ENCODE measurements around the gene OR51S1.
"Not testable (repeated sequence)": the region's sequence is repeated elsewhere in the genome, so short reads cannot be mapped to it uniquely, and the experiment has no call there.

OR51S1 gene

DNA sequence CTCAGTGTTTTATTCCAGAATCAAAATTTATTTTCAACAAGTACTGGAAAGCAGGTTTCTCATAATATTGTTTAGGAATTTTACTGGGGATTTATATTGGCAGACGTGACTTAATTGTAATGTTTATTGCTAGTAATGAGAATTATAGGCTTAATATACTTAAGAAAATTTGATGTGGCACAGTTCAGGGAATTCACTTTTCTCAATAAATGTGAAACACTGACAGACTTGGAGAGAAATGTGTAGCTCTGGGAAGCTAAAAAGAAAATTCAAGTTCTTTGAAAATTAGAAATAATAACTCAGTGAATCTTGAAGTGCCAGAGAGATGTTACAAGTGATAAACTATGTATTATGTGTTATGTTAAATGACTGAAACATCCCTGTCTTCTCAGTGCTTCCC, 28.0 kb downstream of the OR51S1 start, which contains the start of gene OR51F2:
Gene OR51F2, plus strand, starts transcription at position 301 of the 400 bp plus-strand sequence. CDS start 101 bp downstream, outside the sequence.
- no peaks in the 10 kb centered on the region for H4K20me1 ChIP-seq
- no peak within 1 kb of the TSS for H3K4me3 ChIP-seq
- H3K36me3 ChIP-seq, result no peaks in the 10 kb centered on the region
- H3K4me2 ChIP-seq, result no peak within 1 kb of the TSS
- H3K9me3 ChIP-seq (replicated peaks in 1 of 11), result no peaks in the 10 kb centered on the region
- no peak for TF ChIP-seq Cebpa-rat (IDR thresholded peaks at IDR 0.05)
- H3K27ac ChIP-seq, result no peak within 1 kb of the TSS
- H3K9ac ChIP-seq, result no peak within 1 kb of the TSS
- no peaks in the 10 kb centered on the region for H3K27me3 ChIP-seq
- no peaks in the 10 kb centered on the region for H3K4me1 ChIP-seq

- Histone ChIP-seq H3K4me3 (no peak overlapping the region), H3K36me3 (no peaks in the 10 kb centered on the region), H3K9ac (no peak overlapping the region), H3K4me2 (no peak overlapping the region), H3K4me1 (no peaks in the 10 kb centered on the region), H3K27me3 (no peaks in the 10 kb centered on the region), H4K20me1 (no peaks in the 10 kb centered on the region), H3K9me3 (replicated peaks in 1 of 11) (no peaks in the 10 kb centered on the region), H3K27ac (no peak overlapping the region)
- no peak for TF ChIP-seq Cebpa-rat (IDR thresholded peaks at IDR 0.05)
Measured at GRCh38 chr11:4809246-4809645, 39.8 kb downstream of the OR51S1 start.

GRCh38 chr11:4808476-4808875, 40.5 kb downstream of the OR51S1 start:
- no peak overlapping the region for H3K4me3 ChIP-seq
- no peaks in the 10 kb centered on the region for H3K4me1 ChIP-seq
- no peaks in the 10 kb centered on the region for H4K20me1 ChIP-seq
- H3K27ac ChIP-seq, result no peak overlapping the region
- no peaks in the 10 kb centered on the region for H3K9me3 ChIP-seq (replicated peaks in 1 of 11)
- no peak for TF ChIP-seq Cebpa-rat (IDR thresholded peaks at IDR 0.05)
- H3K36me3 ChIP-seq, result no peaks in the 10 kb centered on the region
- no peak overlapping the region for H3K9ac ChIP-seq
- H3K27me3 ChIP-seq, result no peaks in the 10 kb centered on the region
- H3K4me2 ChIP-seq, result no peak overlapping the region

DNA sequence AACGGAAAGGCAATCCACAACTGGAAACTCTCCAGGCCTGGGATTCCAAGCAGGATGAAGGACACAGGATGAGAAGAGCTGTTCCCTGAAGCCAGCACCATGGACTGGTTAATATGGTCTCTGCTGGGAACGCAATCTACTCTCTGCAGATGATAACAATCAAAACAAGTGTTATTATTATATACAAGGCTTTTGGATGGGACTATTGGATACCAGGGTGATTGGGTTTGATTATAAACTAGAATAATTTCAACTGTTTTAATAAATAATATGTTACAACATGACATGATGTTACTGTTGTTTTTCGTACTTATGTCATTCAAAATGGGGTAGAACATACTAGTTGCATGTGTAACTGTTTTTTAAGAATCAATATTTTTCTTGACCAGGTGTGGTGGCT, 44.7 kb downstream of the OR51S1 start, which contains the start of gene OR52R1:
Gene OR52R1, minus strand, starts transcription at position 101 of the 400 bp plus-strand sequence. Its CDS starts 0 bp downstream, at position 101.
- Histone ChIP-seq H3K4me2 (no peak within 1 kb of the TSS), H3K27ac (no peak within 1 kb of the TSS), H3K9ac (no peak within 1 kb of the TSS), H3K27me3 (no peaks in the 10 kb centered on the region), H3K36me3 (no peaks in the 10 kb centered on the region), H3K9me3 (replicated peaks in 1 of 11) (no peaks in the 10 kb centered on the region), H3K4me1 (no peaks in the 10 kb centered on the region), H3K4me3 (no peak within 1 kb of the TSS), H4K20me1 (no peaks in the 10 kb centered on the region; a peak in 1 of 22 replicates)
- no peak for TF ChIP-seq Cebpa-rat (IDR thresholded peaks at IDR 0.05)

- H3K27ac ChIP-seq; H3K27me3 ChIP-seq; H3K9me3 ChIP-seq (replicated peaks in 1 of 11); H3K9ac ChIP-seq; H4K20me1 ChIP-seq; H3K4me2 ChIP-seq; H3K36me3 ChIP-seq; H3K4me1 ChIP-seq; H3K4me3 ChIP-seq: not testable (repeated sequence)
Measured at GRCh38 chr11:4801316-4801715, 47.7 kb downstream of the OR51S1 start.

DNA sequence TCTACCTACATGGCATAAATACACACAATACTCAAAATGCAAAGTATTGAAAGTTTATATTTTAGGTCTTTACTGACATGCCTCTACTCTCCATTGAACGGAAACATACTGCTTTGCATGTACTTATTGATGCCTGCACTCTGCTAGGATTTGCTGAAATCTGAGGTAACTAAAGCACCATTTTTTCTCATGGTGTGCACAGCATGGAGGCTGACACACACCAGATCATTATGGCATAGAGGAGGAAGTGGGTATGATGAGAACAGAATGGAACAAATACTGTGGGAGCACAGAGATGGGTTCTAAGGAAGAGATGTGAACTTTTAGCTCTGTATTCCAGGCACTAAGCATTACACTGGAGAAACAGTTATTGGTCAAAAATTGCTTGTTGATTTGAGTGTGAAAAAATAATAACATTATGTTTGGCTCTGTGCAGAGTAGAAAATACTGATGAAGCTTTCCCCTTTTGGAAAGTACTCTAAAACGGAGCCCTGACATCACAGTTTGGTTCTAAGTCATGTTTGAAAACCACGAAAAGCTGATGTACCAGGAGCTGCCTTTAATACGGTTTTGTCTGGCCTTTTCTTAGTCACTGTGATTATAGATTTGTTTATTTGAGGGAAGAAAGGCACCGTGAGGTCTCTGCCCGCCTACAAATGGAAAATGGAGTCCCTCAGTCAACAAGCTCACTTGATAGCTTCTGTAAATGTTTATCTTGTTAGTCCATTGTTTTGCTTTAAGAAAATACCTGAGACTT, 50.4 kb downstream of the OR51S1 start:
- no peaks in the 10 kb centered on the region for H3K9me3 ChIP-seq (replicated peaks in 1 of 11)
- no peak for TF ChIP-seq Cebpa-rat (IDR thresholded peaks at IDR 0.05)
- no peak overlapping the region for H3K27ac ChIP-seq
- H3K27me3 ChIP-seq, result no peaks in the 10 kb centered on the region
- H4K20me1 ChIP-seq, result no peaks in the 10 kb centered on the region; a peak in 1 of 22 replicates
- H3K36me3 ChIP-seq, result no peaks in the 10 kb centered on the region
- no peak overlapping the region for H3K4me2 ChIP-seq
- H3K9ac ChIP-seq, result no peak overlapping the region
- H3K4me1 ChIP-seq, result no peaks in the 10 kb centered on the region
- H3K4me3 ChIP-seq, result no peak overlapping the region
